ENCODE measurements around the gene ESYT2.

Gene ESYT2

GRCh38 chr7:158796667-158797066 is 32.6 kb downstream of the ESYT2 start:
- no peak for DNase-seq
- Histone ChIP-seq H3K9ac (ENCODE audit: low read length) (no peak overlapping the region), H3K9me3 (replicated peaks; ENCODE audit: insufficient read depth, low read length) (no peaks in the 10 kb centered on the region), H3K4me3 (ENCODE audit: low read length) (no peak overlapping the region), H2AFZ (ENCODE audit: low read length) (no peak overlapping the region), H3K9me2 (replicated peaks; ENCODE audit: insufficient read depth, low read length) (no peaks in the 10 kb centered on the region), H4K20me1 (ENCODE audit: insufficient read depth, low read length) (no peaks in the 10 kb centered on the region), H3K36me3 (replicated peaks; ENCODE audit: insufficient read depth, low read length) (peaks cover 5% of the 10 kb centered on the region; the same call in 1 of the 2 replicates), H3F3A (ENCODE audit: insufficient read depth, low read length) (no peaks in the 10 kb centered on the region), H3K27ac (ENCODE audit: low read length) (no peak overlapping the region), H3K4me1 (ENCODE audit: low read length) (no peaks in the 10 kb centered on the region), H3K4me2 (ENCODE audit: low read depth, low read length) (no peak overlapping the region), H3K79me2 (ENCODE audit: low read length) (peaks cover 14% of the 10 kb centered on the region), H3K27me3 (replicated peaks; ENCODE audit: insufficient read depth, low read length) (no peaks in the 10 kb centered on the region)
- TF ChIP-seq EZH2phosphoT487 (IDR thresholded peaks at IDR 0.05; ENCODE audit: low read length) (no peak), CTCF (IDR thresholded peaks at IDR 0.05; ENCODE audit: low read length) (no peak), EZH2 (optimal IDR thresholded peaks at IDR 0.05; ENCODE audit: low read depth, low read length) (no peak)

GRCh38 chr7:158795272-158795671 is 34.0 kb downstream of the ESYT2 start:
- H3K4me3 ChIP-seq (ENCODE audit: low read length) = no peak overlapping the region
- H3K27ac ChIP-seq (ENCODE audit: low read length) = no peak overlapping the region
- H3K79me2 ChIP-seq (ENCODE audit: low read length) = peaks cover 1% of the 10 kb centered on the region
- no peaks in the 10 kb centered on the region for H3K9me2 ChIP-seq (replicated peaks; ENCODE audit: insufficient read depth, low read length)
- peaks cover 5% of the 10 kb centered on the region; the same call in 1 of the 2 replicates for H3K36me3 ChIP-seq (replicated peaks; ENCODE audit: insufficient read depth, low read length)
- DNase-seq = no peak
- no peaks in the 10 kb centered on the region for H3F3A ChIP-seq (ENCODE audit: insufficient read depth, low read length)
- H2AFZ ChIP-seq (ENCODE audit: low read length) = no peak overlapping the region
- no peaks in the 10 kb centered on the region for H4K20me1 ChIP-seq (ENCODE audit: insufficient read depth, low read length)
- no peak for TF ChIP-seq EZH2 (optimal IDR thresholded peaks at IDR 0.05; ENCODE audit: low read depth, low read length)
- TF ChIP-seq CTCF (IDR thresholded peaks at IDR 0.05; ENCODE audit: low read length) = no peak
- TF ChIP-seq EZH2phosphoT487 (IDR thresholded peaks at IDR 0.05; ENCODE audit: low read length) = no peak
- H3K9ac ChIP-seq (ENCODE audit: low read length) = no peak overlapping the region
- no peaks in the 10 kb centered on the region for H3K27me3 ChIP-seq (replicated peaks; ENCODE audit: insufficient read depth, low read length)
- H3K4me2 ChIP-seq (ENCODE audit: low read depth, low read length) = no peak overlapping the region
- no peaks in the 10 kb centered on the region for H3K4me1 ChIP-seq (ENCODE audit: low read length)
- H3K9me3 ChIP-seq (replicated peaks; ENCODE audit: insufficient read depth, low read length) = no peaks in the 10 kb centered on the region

GRCh38 chr7:158791107-158791506 is 38.2 kb downstream of the ESYT2 start:
- Histone ChIP-seq H3F3A (ENCODE audit: insufficient read depth, low read length) (no peaks in the 10 kb centered on the region), H3K79me2 (ENCODE audit: low read length) (no peaks in the 10 kb centered on the region), H2AFZ (ENCODE audit: low read length) (no peak overlapping the region), H3K4me3 (ENCODE audit: low read length) (no peak overlapping the region), H4K20me1 (ENCODE audit: insufficient read depth, low read length) (no peaks in the 10 kb centered on the region), H3K27ac (ENCODE audit: low read length) (no peak overlapping the region), H3K9ac (ENCODE audit: low read length) (no peak overlapping the region), H3K4me1 (ENCODE audit: low read length) (no peaks in the 10 kb centered on the region), H3K9me2 (replicated peaks; ENCODE audit: insufficient read depth, low read length) (no peaks in the 10 kb centered on the region), H3K4me2 (ENCODE audit: low read depth, low read length) (no peak overlapping the region), H3K27me3 (replicated peaks; ENCODE audit: insufficient read depth, low read length) (no peaks in the 10 kb centered on the region), H3K36me3 (replicated peaks; ENCODE audit: insufficient read depth, low read length) (peaks cover 3% of the 10 kb centered on the region; the same call in 1 of the 2 replicates), H3K9me3 (replicated peaks; ENCODE audit: insufficient read depth, low read length) (no peaks in the 10 kb centered on the region)
- no peak for DNase-seq
- no peak for TF ChIP-seq EZH2phosphoT487 (IDR thresholded peaks at IDR 0.05; ENCODE audit: low read length)
- no peak for TF ChIP-seq CTCF (IDR thresholded peaks at IDR 0.05; ENCODE audit: low read length)
- TF ChIP-seq EZH2 (optimal IDR thresholded peaks at IDR 0.05; ENCODE audit: low read depth, low read length) = no peak
